Measurements from ENCODE around the gene ELL2.

The ELL2 gene

GRCh38 chr5:95836544-95836943 is 125.1 kb downstream of the ELL2 start:
- no peak overlapping the region for H3K9ac ChIP-seq (ENCODE audit: insufficient read length)
- DNase-seq (ENCODE audit: low read depth, low spot score): no peak
- no peak for TF ChIP-seq FOXP2 (optimal IDR thresholded peaks at IDR 0.05; ENCODE audit: control extremely low read depth, extremely low read length, insufficient read depth)
- no peaks in the 10 kb centered on the region for H3K9me3 ChIP-seq (ENCODE audit: low read depth, low read length)
- no peak overlapping the region for H3K4me3 ChIP-seq
- H3K36me3 ChIP-seq (ENCODE audit: insufficient read depth, low read length): no peaks in the 10 kb centered on the region
- no peak overlapping the region for H3K27ac ChIP-seq

DNA sequence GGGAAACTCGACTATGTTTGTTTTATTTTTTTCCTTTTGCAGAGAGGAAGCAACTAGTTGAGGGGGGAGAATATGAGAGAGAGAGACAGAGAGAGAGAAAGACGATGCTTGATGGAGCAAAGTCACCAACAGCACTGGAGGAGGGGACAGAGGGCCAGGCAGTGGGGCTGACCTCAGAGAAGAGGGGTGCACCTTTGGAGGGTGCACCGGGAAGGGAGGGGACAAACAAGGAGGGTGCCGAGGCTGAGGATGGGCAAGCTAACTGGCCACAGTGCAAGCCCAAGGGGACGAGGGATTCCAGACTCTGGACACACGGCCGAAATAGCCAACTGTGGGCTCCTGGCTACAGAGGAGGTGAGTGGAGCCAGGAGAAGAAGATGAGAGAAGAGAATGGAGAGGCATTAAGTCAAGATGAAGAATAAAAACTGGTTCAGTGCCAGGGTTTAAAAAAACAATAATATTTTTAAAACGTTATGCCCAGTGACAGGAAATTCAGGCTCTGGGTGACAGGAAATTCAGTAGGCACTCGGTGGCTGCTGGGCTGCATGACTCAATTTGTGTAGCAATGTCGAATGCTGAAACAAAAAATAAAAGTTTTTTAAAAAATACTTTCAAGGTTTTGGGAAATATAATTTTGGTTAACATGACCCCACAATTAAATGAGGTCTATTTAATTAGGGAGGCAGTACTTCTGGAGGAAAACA is 125.8 kb downstream of the ELL2 start:
- no peak overlapping the region for H3K9ac ChIP-seq (ENCODE audit: insufficient read length)
- no peak for TF ChIP-seq FOXP2 (optimal IDR thresholded peaks at IDR 0.05; ENCODE audit: control extremely low read depth, extremely low read length, insufficient read depth)
- no peak for TF ChIP-seq POLR2AphosphoS5 (IDR thresholded peaks at IDR 0.05; ENCODE audit: borderline replicate concordance, low read depth, low read length)
- no peak for TF ChIP-seq EZH2 (IDR thresholded peaks at IDR 0.05)
- H3K9me3 ChIP-seq (ENCODE audit: low read depth, low read length): no peaks in the 10 kb centered on the region
- H3K36me3 ChIP-seq (ENCODE audit: insufficient read depth, low read length): no peaks in the 10 kb centered on the region
- peak overlapping the region; percentile 74 for H3K4me3 ChIP-seq
- no peak overlapping the region for H3K27ac ChIP-seq
- no peak for DNase-seq (ENCODE audit: low read depth, low spot score)
